Upper lobe of right lung (tissue), 1 donor: ENCODE data around the gene ASPSCR1. TPM values are rescaled to one million over a fixed set of nuclear protein-coding genes. Genes with fewer than 3 reads are reported as not detected.

Experiments
- ATAC-seq: fragments of 200-7000 bp; cut with Tn5 transposase; one replicate; pipeline ENCODE4 v1.9.1; 2020; ENCODE audit warnings: mild to moderate bottlenecking, moderate library complexity
- DNase-seq: peaks from one replicate; pipeline ENCODE4 v3.0.0-alpha.2; 2020
- H3K27ac ChIP-seq: fragments of 200-600 bp; one replicate; pipeline ENCODE4 v1.8.0; 2022
- H3K27me3 ChIP-seq: fragments of 200-600 bp; one replicate; pipeline ENCODE4 v1.8.0; 2022; ENCODE audit warnings: mild to moderate bottlenecking
- H3K36me3 ChIP-seq: fragments of 200-600 bp; one replicate; pipeline ENCODE4 v1.8.0; 2022
- H3K4me1 ChIP-seq: fragments of 200-600 bp; one replicate; pipeline ENCODE4 v1.8.0; 2022
- H3K4me3 ChIP-seq: fragments of 200-600 bp; one replicate; pipeline ENCODE4 v1.8.0; 2022; ENCODE audit warnings: mild to moderate bottlenecking
- H3K9me3 ChIP-seq: fragments of 200-600 bp; one replicate; pipeline ENCODE4 v1.8.0; 2022
- intact Hi-C: fragments of 100-400 bp; cut with DNase I; formaldehyde crosslinking; loops from one replicate; pipeline ENCODE4 v1.11.0; 2022
- total RNA-seq: library from RNA; stranded (reverse); fragmentation: NEBNext Ultra II Directional; extraction: Animal tissue kit (Norgen Biotek cat#: 25700); gene quantifications from one replicate; pipeline ENCODE4 v1.2.1, GENCODE V29; 2021
- TF ChIP-seq, protein P1 (sequence below): fragments of 200-600 bp; IDR thresholded peaks from one replicate; pipeline ENCODE4 v1.8.0; 2022; ENCODE audit warnings: antibody characterized with exemption
- donor health status: DM: no; HTN: yes; CAD: no; lungs with severe emphysema.

The ASPSCR1 gene
- total RNA-seq, 1 donor from 2014 or later = 50.3 TPM

DNA sequence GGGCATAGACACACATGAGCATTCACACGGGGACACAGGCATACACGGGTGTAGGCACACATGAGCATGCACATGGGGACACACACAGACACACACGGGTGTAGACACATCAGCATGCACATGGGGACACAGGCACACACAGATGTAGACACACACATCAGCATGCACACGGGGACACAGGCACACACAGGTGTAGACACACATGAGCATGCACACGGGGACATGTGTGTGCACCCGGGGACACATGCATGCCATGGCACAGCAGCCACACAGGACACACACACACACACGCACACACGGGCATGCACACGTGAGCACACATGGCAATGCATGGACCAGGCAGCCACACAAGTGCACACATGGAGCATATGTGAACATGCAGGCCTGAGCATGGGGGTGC is 65.2 kb downstream of the ASPSCR1 start:
- H3K9me3 ChIP-seq = no peaks in the 10 kb centered on the region
- DNase-seq (no peak), ATAC-seq (no peak)
- no peaks in the 10 kb centered on the region for H3K36me3 ChIP-seq
- peaks cover 5% of the 10 kb centered on the region for H3K4me1 ChIP-seq
- H3K4me3 ChIP-seq = no peak overlapping the region
- H3K27ac ChIP-seq = no peak overlapping the region
- TF ChIP-seq, protein P1, sequence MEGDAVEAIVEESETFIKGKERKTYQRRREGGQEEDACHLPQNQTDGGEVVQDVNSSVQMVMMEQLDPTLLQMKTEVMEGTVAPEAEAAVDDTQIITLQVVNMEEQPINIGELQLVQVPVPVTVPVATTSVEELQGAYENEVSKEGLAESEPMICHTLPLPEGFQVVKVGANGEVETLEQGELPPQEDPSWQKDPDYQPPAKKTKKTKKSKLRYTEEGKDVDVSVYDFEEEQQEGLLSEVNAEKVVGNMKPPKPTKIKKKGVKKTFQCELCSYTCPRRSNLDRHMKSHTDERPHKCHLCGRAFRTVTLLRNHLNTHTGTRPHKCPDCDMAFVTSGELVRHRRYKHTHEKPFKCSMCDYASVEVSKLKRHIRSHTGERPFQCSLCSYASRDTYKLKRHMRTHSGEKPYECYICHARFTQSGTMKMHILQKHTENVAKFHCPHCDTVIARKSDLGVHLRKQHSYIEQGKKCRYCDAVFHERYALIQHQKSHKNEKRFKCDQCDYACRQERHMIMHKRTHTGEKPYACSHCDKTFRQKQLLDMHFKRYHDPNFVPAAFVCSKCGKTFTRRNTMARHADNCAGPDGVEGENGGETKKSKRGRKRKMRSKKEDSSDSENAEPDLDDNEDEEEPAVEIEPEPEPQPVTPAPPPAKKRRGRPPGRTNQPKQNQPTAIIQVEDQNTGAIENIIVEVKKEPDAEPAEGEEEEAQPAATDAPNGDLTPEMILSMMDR = no peak
- intact Hi-C loops = no loop called here
- no peaks in the 10 kb centered on the region for H3K27me3 ChIP-seq

DNA sequence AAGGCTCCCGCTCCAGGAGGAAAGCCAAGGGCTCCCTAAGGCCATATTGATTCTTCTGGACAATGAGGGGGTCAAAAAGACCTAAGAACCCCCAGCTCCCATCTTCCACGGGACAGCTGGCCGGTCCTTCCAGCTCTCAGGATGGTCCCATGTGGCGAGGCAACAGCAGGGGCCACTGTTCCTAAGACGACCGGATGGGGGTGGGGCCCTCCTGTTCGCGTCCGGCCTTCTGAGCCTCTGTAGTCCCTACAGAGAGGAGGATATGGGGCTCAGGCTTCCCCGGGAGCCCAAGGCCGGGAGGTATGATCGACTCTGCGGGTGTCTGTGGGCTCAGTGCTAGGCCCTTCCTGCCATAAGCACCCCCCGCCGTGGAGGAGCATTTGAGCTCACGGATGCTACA is 66.1 kb downstream of the ASPSCR1 start:
- ATAC-seq = no peak
- H3K9me3 ChIP-seq = no peaks in the 10 kb centered on the region
- H3K36me3 ChIP-seq = peaks cover 2% of the 10 kb centered on the region
- H3K4me1 ChIP-seq = no peaks in the 10 kb centered on the region
- no peak overlapping the region for H3K27ac ChIP-seq
- TF ChIP-seq, protein P1 = no peak
- H3K4me3 ChIP-seq = no peak overlapping the region
- no peaks in the 10 kb centered on the region for H3K27me3 ChIP-seq
- intact Hi-C loops = no loop called here
- DNase-seq = no peak

DNA sequence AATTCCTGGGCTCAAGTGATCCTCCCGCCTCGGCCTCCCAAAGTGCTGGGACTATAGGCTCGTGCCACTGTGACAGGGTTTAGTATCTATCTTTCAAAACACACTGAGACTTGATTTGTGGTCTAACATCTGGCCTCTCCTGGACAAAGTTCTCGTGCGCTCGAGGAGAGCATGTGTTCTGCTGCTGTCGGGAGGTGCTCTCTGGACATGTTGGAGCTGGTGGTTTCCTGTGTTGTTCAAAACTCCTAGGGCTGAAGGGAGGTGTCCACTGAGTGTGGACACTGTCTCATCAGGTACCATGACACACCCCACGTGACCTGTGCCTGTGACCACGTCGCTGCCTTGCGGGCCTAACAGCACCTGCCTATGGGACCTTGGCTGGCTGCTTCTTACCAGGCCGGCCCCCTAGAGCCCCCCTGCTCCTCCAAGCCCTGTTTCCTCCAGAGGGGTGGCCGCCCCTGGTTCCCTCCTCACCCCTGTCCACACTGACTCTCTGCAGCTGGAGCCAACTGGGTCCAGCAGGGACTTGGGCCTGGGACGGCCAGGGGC is 68.6 kb downstream of the ASPSCR1 start:
- ATAC-seq (no peak), DNase-seq (no peak)
- peaks cover 10% of the 10 kb centered on the region for H3K4me1 ChIP-seq
- no peak overlapping the region for H3K27ac ChIP-seq
- H3K27me3 ChIP-seq = no peaks in the 10 kb centered on the region
- peaks cover 15% of the 10 kb centered on the region for H3K36me3 ChIP-seq
- H3K9me3 ChIP-seq = no peaks in the 10 kb centered on the region
- no peak overlapping the region for H3K4me3 ChIP-seq
- TF ChIP-seq, protein P1 = no peak
- intact Hi-C loops = no loop called here

DNA sequence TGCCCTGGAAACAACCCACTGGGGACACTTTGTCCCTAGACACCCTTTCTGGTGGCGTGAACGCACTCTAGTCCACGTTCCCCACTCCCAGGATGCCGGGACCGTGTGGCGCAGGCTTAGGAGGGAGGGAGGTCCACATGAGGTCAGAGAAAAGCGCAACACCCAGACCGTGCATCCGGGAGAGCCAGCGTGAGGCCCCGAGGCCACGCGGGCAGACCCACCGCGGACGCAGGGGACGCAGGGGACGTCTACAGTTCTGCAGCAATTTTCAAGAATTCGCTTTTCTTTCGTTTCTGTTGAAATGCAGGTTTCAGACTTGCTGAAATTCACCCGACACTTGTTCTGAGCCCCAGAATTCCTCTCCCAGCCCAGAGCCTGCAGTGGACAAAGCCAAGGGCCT is 69.5 kb downstream of the ASPSCR1 start:
- TF ChIP-seq, protein P1 = no peak
- H3K4me3 ChIP-seq = no peak overlapping the region
- peaks cover 10% of the 10 kb centered on the region for H3K4me1 ChIP-seq
- no peak for DNase-seq
- ATAC-seq = no peak
- peaks cover 15% of the 10 kb centered on the region for H3K36me3 ChIP-seq
- H3K9me3 ChIP-seq = no peaks in the 10 kb centered on the region
- intact Hi-C loops = no loop called here
- H3K27ac ChIP-seq = no peak overlapping the region
- no peaks in the 10 kb centered on the region for H3K27me3 ChIP-seq

DNA sequence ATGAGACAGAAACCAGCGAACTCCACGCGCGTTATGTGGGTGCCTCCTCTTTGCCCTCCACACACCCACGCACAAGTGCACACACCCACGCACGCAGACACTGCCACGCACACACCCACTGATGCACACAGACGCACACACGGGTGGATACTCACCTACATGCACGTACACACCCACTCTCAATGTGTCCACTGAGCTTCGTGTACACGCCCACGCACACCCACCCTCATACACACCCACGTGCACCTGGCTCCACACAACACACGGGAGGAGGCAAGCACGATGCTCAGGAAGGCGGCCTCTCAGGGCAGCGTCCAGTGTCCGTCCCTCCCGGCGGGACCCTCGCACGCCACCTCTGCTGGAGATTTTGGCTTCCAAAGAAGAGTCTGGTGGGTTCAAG is 70.0 kb downstream of the ASPSCR1 start:
- TF ChIP-seq, protein P1 = no peak
- Histone ChIP-seq H3K36me3 (peaks cover 15% of the 10 kb centered on the region), H3K27me3 (no peaks in the 10 kb centered on the region), H3K4me1 (peaks cover 10% of the 10 kb centered on the region), H3K4me3 (no peak overlapping the region), H3K27ac (no peak overlapping the region), H3K9me3 (no peaks in the 10 kb centered on the region)
- DNase-seq = no peak
- ATAC-seq = no peak
- intact Hi-C loops = no loop called here
